ENCODE measurements around the gene PSMB1.

GRCh38 chr6:170564936-170565530 lies 11.9 kb upstream of the PSMB1 start:
- TF ChIP-seq REST (IDR thresholded peaks at IDR 0.05; ENCODE audit: low read depth): no peak
- TF ChIP-seq JUND (IDR thresholded peaks at IDR 0.05): no peak
- no peak for TF ChIP-seq CTCF (IDR thresholded peaks at IDR 0.05 in 2 of 3, conservative IDR thresholded peaks at IDR 0.05 in 1 of 3; ENCODE audit: borderline replicate concordance in 1 of 3, insufficient read depth in 1 of 3, low read depth in 2 of 3, low read length in 2 of 3)
- no peak for TF ChIP-seq POLR2A (IDR thresholded peaks at IDR 0.05; ENCODE audit: borderline replicate concordance, extremely low read depth, insufficient read depth, insufficient read length)
- no peak for TF ChIP-seq YY1 (IDR thresholded peaks at IDR 0.05; ENCODE audit: extremely low read depth, insufficient replicate concordance, low read depth, low read length)
- no peak for TF ChIP-seq EZH2 (IDR thresholded peaks at IDR 0.05)
- TF ChIP-seq EZH2phosphoT487 (IDR thresholded peaks at IDR 0.05; ENCODE audit: borderline replicate concordance): no peak
- no peak for TF ChIP-seq SIN3A (IDR thresholded peaks at IDR 0.05; ENCODE audit: low read depth)
- no peak for TF ChIP-seq POLR2AphosphoS5 (IDR thresholded peaks at IDR 0.05; ENCODE audit: low read depth, low read length)
- no peak for TF ChIP-seq MAX (IDR thresholded peaks at IDR 0.05)
- no peak for TF ChIP-seq CEBPB (IDR thresholded peaks at IDR 0.05; ENCODE audit: low read depth)

All from HCT116 (cell line).